ENCODE results near the gene SLC27A6.

SLC27A6 gene

GRCh38 chr5:129002527-129002842 is 37.2 kb downstream of the SLC27A6 start:
- Histone ChIP-seq H3K27me3 (ENCODE audit: low read depth, low read length) (no peaks in the 10 kb centered on the region), H3K4me2 (ENCODE audit: low read length) (no peak overlapping the region), H4K20me1 (ENCODE audit: insufficient read depth, low read length) (no peaks in the 10 kb centered on the region), H3K79me2 (ENCODE audit: low read length) (no peaks in the 10 kb centered on the region), H3K9me3 (ENCODE audit: insufficient read depth, low read length) (no peaks in the 10 kb centered on the region), H2AFZ (ENCODE audit: low read depth, low read length) (no peak overlapping the region), H3K4me1 (ENCODE audit: low read length) (no peaks in the 10 kb centered on the region), H3K9ac (ENCODE audit: low read length) (no peak overlapping the region), H3K4me3 (ENCODE audit: low read length) (no peak overlapping the region), H3K36me3 (replicated peaks; ENCODE audit: low read depth, low read length) (no peaks in the 10 kb centered on the region), H3K27ac (ENCODE audit: low read length) (no peak overlapping the region)
- TF ChIP-seq EZH2phosphoT487 (IDR thresholded peaks at IDR 0.05; ENCODE audit: low read depth) = no peak
- TF ChIP-seq CTCF (IDR thresholded peaks at IDR 0.05; ENCODE audit: low read depth, low read length) = no peak

GRCh38 chr5:129003232-129003631 is 37.9 kb downstream of the SLC27A6 start:
- no peak overlapping the region for H2AFZ ChIP-seq (ENCODE audit: low read depth, low read length)
- H3K9me3 ChIP-seq (ENCODE audit: insufficient read depth, low read length) = no peaks in the 10 kb centered on the region
- no peaks in the 10 kb centered on the region for H3K79me2 ChIP-seq (ENCODE audit: low read length)
- H3K27me3 ChIP-seq (ENCODE audit: low read depth, low read length) = no peaks in the 10 kb centered on the region
- no peaks in the 10 kb centered on the region for H3K4me1 ChIP-seq (ENCODE audit: low read length)
- TF ChIP-seq CTCF (IDR thresholded peaks at IDR 0.05; ENCODE audit: low read depth, low read length) = no peak
- TF ChIP-seq EZH2phosphoT487 (IDR thresholded peaks at IDR 0.05; ENCODE audit: low read depth) = no peak
- no peaks in the 10 kb centered on the region for H4K20me1 ChIP-seq (ENCODE audit: insufficient read depth, low read length)
- H3K4me3 ChIP-seq (ENCODE audit: low read length) = no peak overlapping the region
- H3K27ac ChIP-seq (ENCODE audit: low read length) = no peak overlapping the region
- no peaks in the 10 kb centered on the region for H3K36me3 ChIP-seq (replicated peaks; ENCODE audit: low read depth, low read length)
- no peak overlapping the region for H3K9ac ChIP-seq (ENCODE audit: low read length)
- no peak overlapping the region for H3K4me2 ChIP-seq (ENCODE audit: low read length)

GRCh38 chr5:129014185-129014584 is 48.9 kb downstream of the SLC27A6 start:
- Histone ChIP-seq H3K27ac (ENCODE audit: low read length) (no peak overlapping the region), H3K4me3 (ENCODE audit: low read length) (no peak overlapping the region), H3K9ac (ENCODE audit: low read length) (no peak overlapping the region), H3K36me3 (replicated peaks; ENCODE audit: low read depth, low read length) (no peaks in the 10 kb centered on the region), H3K4me2 (ENCODE audit: low read length) (no peak overlapping the region), H3K9me3 (ENCODE audit: insufficient read depth, low read length) (no peaks in the 10 kb centered on the region), H3K4me1 (ENCODE audit: low read length) (no peaks in the 10 kb centered on the region), H4K20me1 (ENCODE audit: insufficient read depth, low read length) (no peaks in the 10 kb centered on the region), H3K27me3 (ENCODE audit: low read depth, low read length) (no peaks in the 10 kb centered on the region), H2AFZ (ENCODE audit: low read depth, low read length) (no peak overlapping the region), H3K79me2 (ENCODE audit: low read length) (no peaks in the 10 kb centered on the region)
- TF ChIP-seq CTCF (IDR thresholded peaks at IDR 0.05; ENCODE audit: low read depth, low read length) = no peak
- TF ChIP-seq EZH2phosphoT487 (IDR thresholded peaks at IDR 0.05; ENCODE audit: low read depth) = no peak

- no peak for TF ChIP-seq CTCF (IDR thresholded peaks at IDR 0.05; ENCODE audit: low read depth, low read length)
- TF ChIP-seq EZH2phosphoT487 (IDR thresholded peaks at IDR 0.05; ENCODE audit: low read depth) = no peak
- H4K20me1 ChIP-seq (ENCODE audit: insufficient read depth, low read length) = no peaks in the 10 kb centered on the region
- no peak overlapping the region for H2AFZ ChIP-seq (ENCODE audit: low read depth, low read length)
- H3K36me3 ChIP-seq (replicated peaks; ENCODE audit: low read depth, low read length) = no peaks in the 10 kb centered on the region
- H3K4me2 ChIP-seq (ENCODE audit: low read length) = no peak overlapping the region
- no peak overlapping the region for H3K9ac ChIP-seq (ENCODE audit: low read length)
- no peak overlapping the region for H3K4me3 ChIP-seq (ENCODE audit: low read length)
- no peaks in the 10 kb centered on the region for H3K27me3 ChIP-seq (ENCODE audit: low read depth, low read length)
- no peaks in the 10 kb centered on the region for H3K79me2 ChIP-seq (ENCODE audit: low read length)
- no peaks in the 10 kb centered on the region for H3K9me3 ChIP-seq (ENCODE audit: insufficient read depth, low read length)
- H3K27ac ChIP-seq (ENCODE audit: low read length) = no peak overlapping the region
- H3K4me1 ChIP-seq (ENCODE audit: low read length) = no peaks in the 10 kb centered on the region
Measured at GRCh38 chr5:129018837-129019236, 53.5 kb downstream of the SLC27A6 start.

All from OCI-LY3 (cell line).